ENCODE results near the gene CHN2. TPM values are rescaled to one million over a fixed set of nuclear protein-coding genes. Genes with fewer than 3 reads are reported as not detected.

Gene CHN2
- polyA plus RNA-seq, 1 of the 3 experiments (the other 2 are of a cell fraction) = 0.02 TPM

DNA sequence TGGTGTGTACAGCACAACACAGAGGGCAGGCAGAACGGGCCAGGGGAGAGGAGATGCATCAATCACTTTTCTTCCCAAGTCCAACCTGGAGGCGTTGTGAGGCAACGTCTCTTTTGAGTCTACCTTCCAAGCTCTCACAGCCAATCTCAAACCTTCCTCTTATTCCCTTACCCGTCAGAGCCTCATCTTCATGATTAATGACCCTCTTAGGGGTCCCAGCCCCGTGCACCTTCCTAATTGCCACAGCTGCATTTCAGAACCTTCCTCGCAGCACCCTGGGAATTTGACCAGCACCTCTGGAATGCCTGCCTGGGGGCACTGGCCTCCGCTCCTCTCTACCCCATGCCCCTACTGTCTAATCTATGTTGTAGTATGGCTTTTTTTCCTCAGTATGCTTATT, 199.7 kb downstream of the CHN2 start:
- WGBS (ENCODE audit: low lambda C conversion rate) = 37% methylated on average over 7 of the region's 7 CpGs
- no peak overlapping the region for H3K4me3 ChIP-seq (ENCODE audit: low read depth in 2 of 2, low read length in 1 of 2)
- H3K9ac ChIP-seq = no peak overlapping the region
- H3K9me2 ChIP-seq = no peaks in the 10 kb centered on the region
- no peaks in the 10 kb centered on the region for H3F3A ChIP-seq (replicated peaks; ENCODE audit: insufficient read depth)
- TF ChIP-seq MXI1 (IDR thresholded peaks at IDR 0.05; ENCODE audit: low read depth, low read length) = no peak
- TF ChIP-seq TCF12 (IDR thresholded peaks at IDR 0.05) = no peak
- TF ChIP-seq GABPA (IDR thresholded peaks at IDR 0.05; ENCODE audit: low read depth) = no peak
- TF ChIP-seq, protein P1, sequence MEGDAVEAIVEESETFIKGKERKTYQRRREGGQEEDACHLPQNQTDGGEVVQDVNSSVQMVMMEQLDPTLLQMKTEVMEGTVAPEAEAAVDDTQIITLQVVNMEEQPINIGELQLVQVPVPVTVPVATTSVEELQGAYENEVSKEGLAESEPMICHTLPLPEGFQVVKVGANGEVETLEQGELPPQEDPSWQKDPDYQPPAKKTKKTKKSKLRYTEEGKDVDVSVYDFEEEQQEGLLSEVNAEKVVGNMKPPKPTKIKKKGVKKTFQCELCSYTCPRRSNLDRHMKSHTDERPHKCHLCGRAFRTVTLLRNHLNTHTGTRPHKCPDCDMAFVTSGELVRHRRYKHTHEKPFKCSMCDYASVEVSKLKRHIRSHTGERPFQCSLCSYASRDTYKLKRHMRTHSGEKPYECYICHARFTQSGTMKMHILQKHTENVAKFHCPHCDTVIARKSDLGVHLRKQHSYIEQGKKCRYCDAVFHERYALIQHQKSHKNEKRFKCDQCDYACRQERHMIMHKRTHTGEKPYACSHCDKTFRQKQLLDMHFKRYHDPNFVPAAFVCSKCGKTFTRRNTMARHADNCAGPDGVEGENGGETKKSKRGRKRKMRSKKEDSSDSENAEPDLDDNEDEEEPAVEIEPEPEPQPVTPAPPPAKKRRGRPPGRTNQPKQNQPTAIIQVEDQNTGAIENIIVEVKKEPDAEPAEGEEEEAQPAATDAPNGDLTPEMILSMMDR (IDR thresholded peaks at IDR 0.05) = no peak
- no peak for TF ChIP-seq CHD2 (IDR thresholded peaks at IDR 0.05; ENCODE audit: low read length, partially characterized antibody)
- no peak for TF ChIP-seq GATA2 (CRISPR knock-in tag; IDR thresholded peaks at IDR 0.05)
- no peak for TF ChIP-seq NFIC (IDR thresholded peaks at IDR 0.05; ENCODE audit: borderline replicate concordance)
- TF ChIP-seq, protein P2, sequence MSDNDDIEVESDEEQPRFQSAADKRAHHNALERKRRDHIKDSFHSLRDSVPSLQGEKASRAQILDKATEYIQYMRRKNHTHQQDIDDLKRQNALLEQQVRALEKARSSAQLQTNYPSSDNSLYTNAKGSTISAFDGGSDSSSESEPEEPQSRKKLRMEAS (IDR thresholded peaks at IDR 0.05; ENCODE audit: low read depth) = no peak
- TF ChIP-seq NRF1 (IDR thresholded peaks at IDR 0.05; ENCODE audit: low read depth, low read length) = no peak
- TF ChIP-seq YY1 (IDR thresholded peaks at IDR 0.05; ENCODE audit: low read depth) = no peak
- TF ChIP-seq TAF1 (IDR thresholded peaks at IDR 0.05; ENCODE audit: borderline replicate concordance, low read depth, low read length) = no peak
- TF ChIP-seq RAD21 (IDR thresholded peaks at IDR 0.05; ENCODE audit: low read length) = no peak
- no peak for TF ChIP-seq RFX5 (IDR thresholded peaks at IDR 0.05; ENCODE audit: low read length)
- no peak for TF ChIP-seq POLR2AphosphoS5 (IDR thresholded peaks at IDR 0.05; ENCODE audit: low read depth, low read length)
- TF ChIP-seq FOSL2 (IDR thresholded peaks at IDR 0.05; ENCODE audit: borderline replicate concordance, low read depth) = no peak
- ChIA-PET POLR2A (no interaction called here), CTCF (interaction anchor here (1.2 to 7.2 kb wide), 6 partner anchors 11 to 205 kb away, joined by 3 to 56 read pairs (median 4); no protein-coding TSS in a partner anchor)
- H3K36me3 ChIP-seq (replicated peaks in 1 of 2; ENCODE audit: control insufficient read depth in 1 of 2, insufficient read depth in 2 of 2, low read length in 1 of 2) = no peaks in the 10 kb centered on the region
- DNase-seq = no peak
- H3K4me2 ChIP-seq = no peak overlapping the region
- H3K4me1 ChIP-seq (ENCODE audit: control insufficient read depth in 1 of 2, insufficient read depth in 2 of 2, low read depth in 1 of 2, low read length in 1 of 2) = no peaks in the 10 kb centered on the region; a peak in 1 of 4 replicates
- no peaks in the 10 kb centered on the region for H3K79me2 ChIP-seq (ENCODE audit: insufficient read depth)
- H3K27me3 ChIP-seq (ENCODE audit: insufficient read depth) = no peaks in the 10 kb centered on the region; the same call in 1 of the 2 replicates
- H4K20me1 ChIP-seq (ENCODE audit: insufficient read depth) = no peaks in the 10 kb centered on the region
- H3K9me3 ChIP-seq = no peaks in the 10 kb centered on the region
- no peak overlapping the region for H3K27ac ChIP-seq (ENCODE audit: low read depth in 2 of 2, low read length in 1 of 2)
- no peak overlapping the region for H2AFZ ChIP-seq (ENCODE audit: low read depth)

DNA sequence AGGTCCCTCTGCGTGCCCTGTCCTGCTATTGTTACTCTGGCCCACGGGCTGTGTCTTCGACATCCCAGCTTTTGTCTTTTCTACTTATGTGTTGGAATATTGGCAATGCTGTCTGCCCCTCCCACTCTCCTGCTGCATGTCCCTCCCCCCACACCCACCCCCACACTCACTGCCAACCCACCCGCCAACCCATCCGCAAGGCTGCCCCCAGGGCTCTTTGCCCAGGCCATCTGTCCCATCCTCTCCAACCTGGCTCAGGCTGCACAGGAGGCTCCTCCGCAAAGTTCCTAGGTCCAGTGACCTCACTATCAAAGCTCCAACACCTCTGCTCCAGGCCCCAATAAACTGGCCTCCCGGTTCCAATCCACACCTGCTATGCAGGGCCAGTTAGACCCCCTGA, 202.0 kb downstream of the CHN2 start:
- Histone ChIP-seq H3K36me3 (replicated peaks in 1 of 2; ENCODE audit: control insufficient read depth in 1 of 2, insufficient read depth in 2 of 2, low read length in 1 of 2) (no peaks in the 10 kb centered on the region), H3K79me2 (ENCODE audit: insufficient read depth) (no peaks in the 10 kb centered on the region), H3K27ac (ENCODE audit: low read depth in 2 of 2, low read length in 1 of 2) (no peak overlapping the region), H3K4me2 (no peak overlapping the region), H3K27me3 (ENCODE audit: insufficient read depth) (peaks cover 4% of the 10 kb centered on the region; the same call in 1 of the 2 replicates), H3K9ac (no peak overlapping the region), H3K4me1 (ENCODE audit: control insufficient read depth in 1 of 2, insufficient read depth in 2 of 2, low read depth in 1 of 2, low read length in 1 of 2) (no peaks in the 10 kb centered on the region; a peak in 1 of 4 replicates), H3F3A (replicated peaks; ENCODE audit: insufficient read depth) (no peaks in the 10 kb centered on the region), H2AFZ (ENCODE audit: low read depth) (no peak overlapping the region), H4K20me1 (ENCODE audit: insufficient read depth) (no peaks in the 10 kb centered on the region), H3K9me3 (no peaks in the 10 kb centered on the region), H3K4me3 (ENCODE audit: low read depth in 2 of 2, low read length in 1 of 2) (no peak overlapping the region), H3K9me2 (no peaks in the 10 kb centered on the region)
- no peak for DNase-seq
- WGBS (ENCODE audit: low lambda C conversion rate) = 77% methylated on average over 7 of the region's 7 CpGs
- CTCF ChIA-PET = interaction anchor here (0.6 to 7.2 kb wide), 8 partner anchors 9 to 474 kb away, joined by 3 to 56 read pairs (median 4); no protein-coding TSS in a partner anchor
- no peak for TF ChIP-seq SMC3 (IDR thresholded peaks at IDR 0.05; ENCODE audit: low read depth, low read length)
- TF ChIP-seq MXI1 (IDR thresholded peaks at IDR 0.05; ENCODE audit: low read depth, low read length) = no peak
- no peak for TF ChIP-seq EZH2phosphoT487 (IDR thresholded peaks at IDR 0.05; ENCODE audit: borderline replicate concordance, low read depth)
- no peak for TF ChIP-seq FOXM1 (IDR thresholded peaks at IDR 0.05; ENCODE audit: low read depth)
- TF ChIP-seq ELF1 (IDR thresholded peaks at IDR 0.05) = no peak
- no peak for TF ChIP-seq FOSL2 (IDR thresholded peaks at IDR 0.05; ENCODE audit: borderline replicate concordance, low read depth)
- no peak for TF ChIP-seq GATA2 (CRISPR knock-in tag; IDR thresholded peaks at IDR 0.05)
- POLR2A ChIA-PET = no interaction called here
